ENCODE measurements around the gene MED9.

MED9 gene

GRCh38 chr17:17467016-17467415 lies 9.8 kb upstream of the MED9 start:
- no peak for TF ChIP-seq CTCF (IDR thresholded peaks at IDR 0.05; ENCODE audit: low read depth, low read length)
- DNase-seq (ENCODE audit: extremely low read depth, low read depth), result no peak

GRCh38 chr17:17467720-17468119 lies 9.1 kb upstream of the MED9 start:
- no peak for DNase-seq (ENCODE audit: extremely low read depth, low read depth)
- TF ChIP-seq CTCF (IDR thresholded peaks at IDR 0.05; ENCODE audit: low read depth, low read length), result no peak

- TF ChIP-seq CTCF (IDR thresholded peaks at IDR 0.05; ENCODE audit: low read depth, low read length), result no peak
- DNase-seq (ENCODE audit: extremely low read depth, low read depth), result no peak
Measured at GRCh38 chr17:17468217-17469010, 8.4 kb upstream of the MED9 start.

DNA sequence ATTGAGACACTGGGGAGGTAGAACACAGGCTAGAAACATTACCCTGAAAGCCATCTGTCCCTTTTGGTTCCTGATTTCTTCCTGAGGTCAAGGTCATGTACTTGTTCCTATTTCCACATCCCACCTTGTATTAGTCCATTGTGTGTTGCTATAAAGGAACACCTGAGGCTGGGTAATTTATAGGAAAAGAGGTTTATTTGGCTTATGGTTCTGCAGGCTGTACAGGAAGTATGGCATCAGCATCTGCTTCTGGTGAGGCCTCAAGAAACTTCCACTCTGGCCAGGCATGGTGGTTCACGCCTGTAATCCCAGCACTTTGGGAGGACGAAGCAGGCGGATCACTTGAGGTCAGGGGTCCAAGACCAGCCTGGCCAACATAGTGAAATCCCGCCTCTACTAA lies 7.4 kb upstream of the MED9 start:
- no peak for DNase-seq (ENCODE audit: extremely low read depth, low read depth)

GRCh38 chr17:17469996-17470395 lies 6.8 kb upstream of the MED9 start:
- TF ChIP-seq CTCF (IDR thresholded peaks at IDR 0.05; ENCODE audit: low read depth, low read length), result no peak
- DNase-seq (ENCODE audit: extremely low read depth, low read depth), result no peak

More for the DNA sequence above, 7.4 kb upstream of the MED9 start:
- TF ChIP-seq CTCF (IDR thresholded peaks at IDR 0.05; ENCODE audit: low read depth, low read length), result no peak

- DNase-seq (ENCODE audit: extremely low read depth, low read depth), result no peak
- no peak for TF ChIP-seq CTCF (IDR thresholded peaks at IDR 0.05; ENCODE audit: low read depth, low read length)
Measured at GRCh38 chr17:17472333-17472920, 4.4 kb upstream of the MED9 start.

GRCh38 chr17:17474341-17474740 lies 2.5 kb upstream of the MED9 start:
- no peak for TF ChIP-seq CTCF (IDR thresholded peaks at IDR 0.05; ENCODE audit: low read depth, low read length)
- no peak for DNase-seq (ENCODE audit: extremely low read depth, low read depth)

All from AG09319 (cell line).